Activated CD4-positive, CD25-positive, alpha-beta regulatory T cell (primary cell): ENCODE data around the gene HCN2.
A peak's percentile ranks its signal among the peaks of the same experiment; 100 is the strongest.

Experiments
- DNase-seq, 4 experiments: peaks; one replicate each; lab custom pipeline; 2025; lab: John Stamatoyannopoulos, UW

Gene HCN2

DNA sequence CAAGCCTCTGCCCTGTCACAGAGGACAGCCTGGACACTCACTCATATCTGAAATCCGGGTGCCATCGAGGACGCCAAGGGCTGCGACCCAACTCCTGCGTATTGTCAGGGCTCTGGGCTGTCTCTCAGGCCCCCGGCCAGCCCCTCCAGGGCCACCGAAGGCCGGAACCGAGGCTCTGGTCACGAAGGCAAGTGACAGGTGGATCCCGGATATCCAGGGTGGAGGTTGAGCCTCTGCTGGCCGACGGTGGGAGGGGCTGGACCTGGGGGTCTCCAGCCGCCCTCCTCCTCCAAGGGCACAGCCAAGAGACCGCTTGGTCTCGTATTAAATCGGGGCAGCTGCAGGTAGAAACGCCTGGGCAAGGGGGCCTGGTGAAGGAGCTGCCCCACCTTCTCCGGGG is 67.9 kb downstream of the HCN2 start:
- DNase-seq = no peak

DNA sequence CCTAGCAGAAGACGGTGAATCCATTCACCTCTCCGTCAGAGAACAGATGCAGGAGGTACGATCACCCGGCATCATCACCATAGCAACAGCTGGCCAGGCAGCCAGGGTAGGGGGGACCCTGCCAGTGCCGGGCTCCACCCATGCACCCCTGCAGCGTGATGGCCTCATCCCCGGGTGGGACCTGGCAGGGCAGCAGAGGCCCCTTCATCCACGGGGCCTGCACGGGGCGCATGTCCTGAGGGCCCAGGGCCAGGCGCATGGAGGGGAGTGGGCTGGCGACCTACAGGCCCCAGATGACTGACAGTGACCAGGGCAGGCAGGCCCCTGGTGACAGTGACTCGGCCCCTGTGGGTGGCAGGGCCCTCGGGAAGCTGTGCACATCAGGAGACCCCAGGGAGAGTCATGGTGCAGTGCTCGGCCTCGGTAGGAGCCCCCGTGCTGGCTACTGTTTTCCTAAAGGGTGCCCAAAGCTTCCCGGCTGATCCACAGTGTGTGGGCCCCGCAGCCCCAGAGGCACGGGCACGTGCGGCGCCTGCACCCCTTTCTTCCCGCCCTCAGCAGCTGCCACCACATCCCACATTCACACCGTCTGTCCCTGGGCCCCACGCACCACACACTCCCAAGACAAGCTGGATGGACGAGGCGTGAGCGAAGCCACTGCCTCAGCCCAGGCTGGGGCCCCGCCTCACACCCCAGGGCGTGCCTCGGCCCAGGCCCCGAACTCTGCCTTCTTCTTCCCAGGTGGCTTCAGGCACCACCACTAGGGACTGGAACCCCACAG is 68.6 kb downstream of the HCN2 start:
- DNase-seq = no peak

DNA sequence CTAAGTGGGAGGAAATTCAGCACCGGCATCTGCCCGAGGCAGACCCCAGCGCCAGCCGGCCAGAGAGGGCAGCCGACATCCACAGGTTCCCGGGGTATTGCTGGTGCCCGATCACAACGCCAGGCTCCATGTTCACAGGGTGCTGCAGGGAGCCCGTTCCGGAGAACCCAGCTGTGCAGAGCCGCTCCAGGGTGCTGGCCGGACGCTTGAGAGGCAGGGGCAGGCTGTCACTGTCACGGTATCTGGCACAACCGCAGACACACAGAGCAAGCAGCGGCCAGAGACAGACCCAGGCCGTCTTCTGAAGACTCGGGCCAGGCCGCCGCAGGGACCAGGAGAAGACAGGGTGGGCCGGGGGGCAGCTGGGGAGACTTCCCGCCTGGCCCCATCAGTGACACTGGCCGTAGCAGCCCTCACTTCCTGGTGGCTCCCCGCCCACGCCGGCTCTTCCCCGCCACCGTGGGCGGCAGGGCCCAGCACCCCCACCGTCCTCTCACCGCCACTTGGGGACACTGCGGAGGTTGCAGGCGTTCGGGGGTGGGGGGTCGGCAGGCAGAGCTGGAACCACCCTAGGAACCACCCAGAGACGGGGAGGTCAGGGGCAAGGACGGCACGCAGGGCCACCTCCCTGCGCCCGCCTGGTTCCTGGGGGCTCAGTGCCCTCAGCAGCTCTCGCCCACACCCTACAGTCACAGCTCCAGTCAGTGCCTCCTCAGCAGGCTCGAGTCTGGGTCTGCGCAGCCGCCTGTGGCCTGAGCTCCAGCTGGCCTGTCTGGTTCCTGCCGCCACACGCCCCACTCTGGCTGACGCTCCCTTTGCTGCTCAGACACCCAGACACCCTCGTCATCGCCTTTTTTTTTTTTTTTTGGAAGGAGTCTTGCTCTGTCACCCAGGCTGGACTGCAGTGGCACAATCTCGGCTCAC is 69.5 kb downstream of the HCN2 start:
- DNase-seq = no peak

DNA sequence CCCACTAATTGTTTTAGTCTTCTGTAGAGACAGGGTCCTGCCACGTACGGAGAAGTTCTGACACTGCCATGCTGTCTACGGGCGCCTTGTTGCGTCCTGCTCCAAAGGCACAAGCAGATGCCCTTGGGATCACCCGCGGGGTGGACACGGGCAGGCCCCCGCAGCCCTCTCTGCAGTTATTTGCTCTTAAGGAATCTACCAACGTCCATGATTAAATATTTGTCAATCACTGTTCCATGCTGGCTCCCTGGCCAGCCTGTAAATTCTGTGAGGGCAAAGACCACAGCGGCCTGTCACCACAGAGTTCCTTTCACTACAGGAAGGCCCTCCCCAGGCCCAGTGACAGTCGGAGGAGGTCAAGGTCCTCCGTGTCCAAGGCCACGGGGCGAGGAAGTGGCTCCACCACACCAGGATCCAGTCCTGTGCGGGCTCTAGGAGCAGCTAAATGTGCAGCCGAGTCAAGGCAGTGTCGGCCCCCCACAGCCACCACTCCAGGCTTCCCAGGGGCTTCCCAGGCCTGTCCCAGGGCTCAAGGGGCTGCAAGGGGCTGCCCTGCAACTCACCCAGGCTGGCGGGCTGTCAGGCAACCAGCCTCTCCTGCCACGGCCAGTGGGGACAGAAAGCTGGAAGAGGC is 71.2 kb downstream of the HCN2 start:
- DNase-seq = no peak

DNA sequence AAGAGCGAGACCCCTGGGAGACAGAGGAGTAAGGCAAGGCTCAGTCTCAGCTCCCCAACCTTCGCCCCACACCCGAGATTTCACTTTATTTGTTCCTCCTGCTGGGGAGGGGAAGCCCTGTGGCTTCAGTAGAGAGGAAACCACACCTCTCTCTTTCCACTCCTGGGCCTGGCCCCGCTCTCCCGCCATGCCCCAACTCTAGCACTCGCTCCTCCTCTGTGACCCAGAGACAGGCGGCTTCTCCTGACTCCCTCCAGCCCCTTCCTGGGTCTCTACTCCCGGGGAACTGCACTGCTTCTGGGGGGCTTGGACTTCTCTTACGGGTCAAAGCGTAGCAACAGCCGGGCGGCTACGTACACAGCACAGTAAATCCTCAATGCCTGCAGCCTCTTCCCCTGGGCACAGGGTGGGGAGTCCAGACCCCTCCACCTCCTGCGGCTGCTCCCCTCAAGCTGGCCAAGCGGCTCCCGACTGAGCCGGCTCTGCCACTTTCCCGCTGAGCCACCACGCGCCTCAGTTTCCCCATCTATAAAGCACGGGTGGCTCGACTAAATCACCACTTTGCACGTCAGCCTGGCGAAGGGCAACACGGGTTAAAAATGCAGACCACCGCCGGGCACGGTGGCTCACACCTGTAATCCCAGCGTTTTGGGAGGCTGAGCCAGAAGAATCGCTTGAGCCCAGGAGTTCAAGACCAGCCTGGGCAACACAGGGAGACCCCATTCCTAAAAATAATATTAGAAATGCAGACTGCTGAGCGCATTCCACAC is 71.9 kb downstream of the HCN2 start:
- peak in 2 of 4 experiments; percentile 38 to 50 for DNase-seq

DNA sequence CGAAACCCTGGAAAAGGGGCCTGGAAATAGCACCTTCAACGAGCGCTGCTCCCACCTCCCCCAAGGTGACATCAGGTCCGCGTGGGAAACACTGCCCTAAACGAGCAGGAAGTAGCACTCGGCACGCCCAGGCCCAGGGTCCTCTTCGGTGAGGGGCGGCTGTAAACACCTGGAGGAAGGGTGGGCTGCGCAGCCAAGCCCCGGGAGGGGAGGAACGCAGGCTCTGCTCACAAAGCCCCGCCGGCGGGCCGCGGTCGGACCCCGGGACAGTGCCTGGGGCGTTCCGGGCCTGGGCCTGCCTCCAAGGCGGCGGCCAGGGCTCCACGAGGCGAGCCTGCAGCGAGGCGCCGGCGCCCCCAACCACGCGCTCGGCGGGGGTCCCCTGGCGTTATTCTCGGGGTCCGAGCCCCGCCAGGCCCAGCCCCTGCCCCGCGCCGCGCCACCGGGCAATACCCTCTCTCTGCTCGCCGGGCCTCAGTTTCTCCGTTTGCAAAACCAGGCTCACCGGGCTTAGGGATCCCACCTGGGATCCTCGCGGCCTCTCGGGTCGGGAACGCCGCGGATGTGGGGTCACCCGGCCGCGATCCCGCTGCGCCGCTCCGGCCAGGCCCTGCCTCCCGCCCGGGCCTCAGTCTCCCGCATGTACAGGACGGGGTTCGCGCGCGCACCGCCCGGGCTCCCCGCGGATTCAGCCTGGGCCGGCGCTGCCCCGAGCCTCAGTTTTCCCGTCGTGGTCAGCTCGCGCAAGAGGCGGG is 72.7 kb downstream of the HCN2 start:
- peak; percentile 36 to 61 (median 54) for DNase-seq

DNA sequence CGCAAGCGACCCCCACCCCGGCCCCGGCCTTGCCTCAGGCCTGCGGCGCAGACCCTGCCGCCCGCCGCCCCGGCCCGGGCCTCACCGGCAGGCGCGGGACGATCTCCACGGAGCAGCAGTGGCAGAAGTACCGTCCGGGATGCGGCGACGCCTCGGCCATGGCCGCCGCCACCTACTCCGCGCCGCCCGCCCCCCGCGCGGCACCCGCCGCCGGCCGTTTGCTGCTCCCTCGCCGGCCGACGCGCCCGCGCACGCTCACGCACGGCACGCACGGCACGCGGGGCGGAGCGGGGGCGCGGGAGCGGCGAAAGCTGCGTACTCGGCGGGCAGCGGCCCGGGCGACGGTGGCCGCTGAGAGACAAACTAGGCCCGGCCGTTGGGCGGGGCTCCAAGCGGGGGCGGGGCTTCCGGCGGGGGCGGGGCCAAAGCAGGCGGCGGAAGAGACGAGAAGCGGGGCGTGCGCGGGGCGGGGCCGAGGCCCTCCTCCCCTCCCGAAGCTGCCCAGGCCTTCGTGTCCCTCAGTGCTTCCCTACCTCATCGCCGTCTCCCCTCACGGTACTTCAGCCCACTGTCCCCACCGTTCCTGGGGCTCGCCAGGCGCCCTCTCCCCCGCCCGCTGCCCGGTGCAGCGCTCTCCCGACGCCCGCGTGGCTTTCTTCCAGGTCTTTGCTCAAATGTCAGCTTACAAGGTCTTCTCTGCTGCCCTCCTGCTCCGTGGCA is 73.4 kb downstream of the HCN2 start, which contains the start of gene RNF126:
TSS of gene RNF126 (minus strand) at position 253 of the 720 bp plus-strand sequence. CDS start at position 160, 93 bp downstream.
- DNase-seq = peak; percentile 88 to 93 (median 91)

DNA sequence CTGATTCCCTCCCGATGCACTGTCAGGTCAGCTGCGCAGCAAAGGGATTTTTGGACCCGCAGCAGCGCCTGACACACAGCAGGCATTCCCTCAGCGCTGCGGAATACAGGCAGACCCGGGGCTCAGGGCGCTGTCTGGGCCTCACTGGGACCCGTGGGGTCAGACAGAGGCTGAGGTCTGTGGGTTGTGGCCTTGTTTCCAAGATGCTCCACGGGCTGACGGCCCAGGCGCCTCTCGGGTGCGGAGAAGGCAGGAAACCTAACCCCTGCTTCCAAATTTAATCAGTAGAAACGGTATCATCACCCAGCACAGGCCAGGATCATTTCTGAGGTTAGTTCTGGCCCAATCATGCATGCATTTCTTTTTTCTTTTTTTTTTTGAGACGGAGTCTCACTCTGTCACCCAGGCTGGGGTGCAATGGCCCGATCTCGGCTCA is 74.0 kb downstream of the HCN2 start:
- DNase-seq = no peak

DNA sequence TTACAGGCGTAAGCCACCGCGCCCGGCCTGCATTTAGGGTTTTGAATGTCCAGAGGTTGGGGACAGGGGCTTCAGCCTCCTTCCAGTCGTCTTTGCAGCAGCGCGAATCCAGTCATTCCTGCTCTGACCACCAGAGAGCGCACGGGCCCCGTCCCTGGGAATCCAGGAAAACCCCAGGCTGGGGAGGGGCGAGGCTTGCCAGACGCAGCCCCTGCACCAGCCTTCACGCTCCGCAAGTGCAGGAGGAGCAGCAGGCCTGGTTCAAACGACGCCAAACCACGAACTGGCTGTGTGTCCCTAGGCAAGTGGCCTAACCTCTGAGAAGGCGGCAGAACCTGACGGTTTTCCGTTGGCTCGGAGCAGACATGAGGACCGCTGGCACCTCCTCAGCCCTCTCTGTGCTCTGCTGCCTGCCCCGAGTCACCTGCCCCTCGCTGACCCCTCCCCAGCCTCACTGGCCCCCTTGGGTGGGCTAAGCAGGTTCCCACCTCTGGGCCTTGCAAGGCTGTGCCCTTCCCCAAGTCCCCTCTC is 75.3 kb downstream of the HCN2 start:
- peak; percentile 36 to 75 (median 53) for DNase-seq
